ENCODE measurements around the gene FBXW8. TPM values are rescaled to one million over a fixed set of nuclear protein-coding genes. Genes with fewer than 3 reads are reported as not detected.
A peak's percentile ranks its signal among the peaks of the same experiment; 100 is the strongest.

Gene FBXW8
- total RNA-seq, 1 experiment from 2014 or later: 15.3 TPM

DNA sequence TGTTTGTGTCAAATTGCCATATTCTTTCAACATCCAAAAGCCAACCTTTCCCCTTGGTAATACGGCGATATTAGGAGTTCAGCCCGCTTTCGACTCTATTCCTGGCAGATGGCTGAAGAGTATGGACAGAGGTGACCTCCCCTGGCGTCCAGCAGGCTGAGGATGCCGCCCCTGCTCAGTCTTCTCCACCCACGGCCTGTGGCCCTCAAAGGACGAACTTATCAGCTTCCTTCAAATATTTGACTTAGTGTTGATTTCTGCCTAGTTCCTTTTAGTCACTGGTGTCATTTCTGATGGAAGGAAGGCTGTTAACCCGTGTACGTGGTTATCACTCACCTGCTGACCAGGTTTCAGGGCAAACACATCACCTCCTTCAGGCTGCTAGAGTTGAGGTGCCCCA lies 123.5 kb downstream of the FBXW8 start:
- Histone ChIP-seq H2BK12ac (ENCODE audit: insufficient read length, low read depth, low read length) (no peak overlapping the region), H3K79me2 (ENCODE audit: insufficient read depth, low read length) (no peaks in the 10 kb centered on the region), H3K14ac (ENCODE audit: insufficient read depth, low read length) (no peak overlapping the region), H3K27me3 (ENCODE audit: insufficient read depth, low read length) (no peaks in the 10 kb centered on the region), H3K27ac (ENCODE audit: insufficient read length, low read depth, low read length) (no peak overlapping the region), H3K4me1 (ENCODE audit: insufficient read depth, low read length) (no peaks in the 10 kb centered on the region), H3K23me2 (ENCODE audit: insufficient read length, low read depth, low read length, poor library complexity, severe bottlenecking) (no peaks in the 10 kb centered on the region), H2BK15ac (ENCODE audit: low read depth, low read length) (no peak overlapping the region), H3T11ph (ENCODE audit: low read length) (no peak overlapping the region), H2BK5ac (ENCODE audit: insufficient read length, low read length) (no peak overlapping the region), H2AK5ac (ENCODE audit: insufficient read length, low read length) (no peak overlapping the region), H4K91ac (ENCODE audit: insufficient read length, low read depth, low read length) (no peak overlapping the region), H3K79me1 (ENCODE audit: insufficient read depth, low read depth, low read length, poor library complexity, severe bottlenecking) (no peaks in the 10 kb centered on the region), H3K23ac (ENCODE audit: insufficient read length, low read depth, low read length) (no peak overlapping the region), H2BK20ac (ENCODE audit: low read depth, low read length, poor library complexity, severe bottlenecking) (no peak overlapping the region), H4K8ac (replicated peaks; ENCODE audit: insufficient read length, low read depth, low read length) (no peak overlapping the region), H3K56ac (ENCODE audit: insufficient read length, low read depth, low read length) (no peak overlapping the region), H2BK120ac (ENCODE audit: low read depth, low read length, poor library complexity, severe bottlenecking) (no peak overlapping the region), H3K4me2 (ENCODE audit: insufficient read depth, insufficient read length, low read length) (no peak overlapping the region), H4K5ac (ENCODE audit: insufficient read length, low read depth, low read length) (no peak overlapping the region), H4K20me1 (ENCODE audit: control insufficient read depth, insufficient read depth, insufficient read length) (no peaks in the 10 kb centered on the region), H3K9me3 (ENCODE audit: control insufficient read depth, low read depth, low read length) (no peaks in the 10 kb centered on the region), H2AFZ (ENCODE audit: low read length) (no peak overlapping the region), H3K4ac (ENCODE audit: low read depth, low read length) (no peak overlapping the region), H3K9ac (ENCODE audit: extremely low read depth, insufficient read length, low read length) (no peak overlapping the region), H3K18ac (ENCODE audit: insufficient read length, low read depth, low read length) (no peak overlapping the region)
- Mint-ChIP-seq H3K4me3 (no peak overlapping the region), H3K27ac (peak overlapping the region in 2 of 3 experiments; percentile 18 to 48; a peak in 2 of 7 replicates), H3K27me3 (ENCODE audit: low read depth) (no peaks in the 10 kb centered on the region; the same call in 1 of the 2 replicates), H3K9me3 (no peaks in the 10 kb centered on the region), H3K4me1 (peaks cover 16 to 52% of the 10 kb centered on the region in 2 experiments), H3K36me3 (ENCODE audit: insufficient read depth in 1 of 3, low read depth in 3 of 3) (no peaks in the 10 kb centered on the region; a peak in 1 of 7 replicates)
- WGBS (ENCODE audit: extremely low coverage, insufficient read length, low lambda C conversion rate): no CpG with 5 or more reads among the region's 10 CpGs
- TF ChIP-seq, protein P1, sequence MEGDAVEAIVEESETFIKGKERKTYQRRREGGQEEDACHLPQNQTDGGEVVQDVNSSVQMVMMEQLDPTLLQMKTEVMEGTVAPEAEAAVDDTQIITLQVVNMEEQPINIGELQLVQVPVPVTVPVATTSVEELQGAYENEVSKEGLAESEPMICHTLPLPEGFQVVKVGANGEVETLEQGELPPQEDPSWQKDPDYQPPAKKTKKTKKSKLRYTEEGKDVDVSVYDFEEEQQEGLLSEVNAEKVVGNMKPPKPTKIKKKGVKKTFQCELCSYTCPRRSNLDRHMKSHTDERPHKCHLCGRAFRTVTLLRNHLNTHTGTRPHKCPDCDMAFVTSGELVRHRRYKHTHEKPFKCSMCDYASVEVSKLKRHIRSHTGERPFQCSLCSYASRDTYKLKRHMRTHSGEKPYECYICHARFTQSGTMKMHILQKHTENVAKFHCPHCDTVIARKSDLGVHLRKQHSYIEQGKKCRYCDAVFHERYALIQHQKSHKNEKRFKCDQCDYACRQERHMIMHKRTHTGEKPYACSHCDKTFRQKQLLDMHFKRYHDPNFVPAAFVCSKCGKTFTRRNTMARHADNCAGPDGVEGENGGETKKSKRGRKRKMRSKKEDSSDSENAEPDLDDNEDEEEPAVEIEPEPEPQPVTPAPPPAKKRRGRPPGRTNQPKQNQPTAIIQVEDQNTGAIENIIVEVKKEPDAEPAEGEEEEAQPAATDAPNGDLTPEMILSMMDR (conservative IDR thresholded peaks at IDR 0.05): no peak
- DNase-seq: no peak
